ENCODE data around the gene NOC2L. TPM values are rescaled to one million over a fixed set of nuclear protein-coding genes. Genes with fewer than 3 reads are reported as not detected.

NOC2L gene
- total RNA-seq, 2 donors from 2014 or later: 83.5 to 97.3 TPM

GRCh38 chr1:903305-903704 lies 55.8 kb downstream of the NOC2L start:
- peaks cover 3% of the 10 kb centered on the region for H3K9me3 Mint-ChIP-seq
- peaks cover 4% of the 10 kb centered on the region for H3K4me1 Mint-ChIP-seq
- no peak overlapping the region for H3K4me3 ChIP-seq (ENCODE audit: low read length)
- H3K9ac ChIP-seq (ENCODE audit: extremely low read depth, low read length, poor library complexity, severe bottlenecking): no peak overlapping the region
- H3K4me1 ChIP-seq (ENCODE audit: control insufficient read depth, insufficient read depth, low read length): no peaks in the 10 kb centered on the region
- no peak overlapping the region for H3K27ac Mint-ChIP-seq
- no peak for TF ChIP-seq CTCF (conservative IDR thresholded peaks at IDR 0.05)
- H3K27me3 ChIP-seq (ENCODE audit: control insufficient read depth, insufficient read depth, low read length, poor library complexity, severe bottlenecking): peaks cover 33% of the 10 kb centered on the region
- peak overlapping the region; percentile 70 for H3K4me3 Mint-ChIP-seq
- no peaks in the 10 kb centered on the region for H3K36me3 ChIP-seq (ENCODE audit: control insufficient read depth, insufficient read depth, low read length)
- 91 to 94% methylated on average over 10 of the region's 10 CpGs for WGBS, 2 experiments (ENCODE audit: insufficient coverage in 1 of 2, insufficient read length in 1 of 2)
- H3K27ac ChIP-seq (ENCODE audit: low read depth, low read length): no peak overlapping the region
- peaks cover 72% of the 10 kb centered on the region for H3K27me3 Mint-ChIP-seq (ENCODE audit: insufficient read depth)
- H3K9me3 ChIP-seq (ENCODE audit: control insufficient read depth, low read length): no peaks in the 10 kb centered on the region
- peaks cover 5% of the 10 kb centered on the region for H3K36me3 Mint-ChIP-seq (ENCODE audit: low read depth)
- DNase-seq: peak; percentile 23

- Mint-ChIP-seq H3K27me3 (ENCODE audit: insufficient read depth) (peaks cover 72% of the 10 kb centered on the region), H3K4me1 (peaks cover 4% of the 10 kb centered on the region), H3K36me3 (ENCODE audit: low read depth) (peaks cover 5% of the 10 kb centered on the region), H3K4me3 (no peak overlapping the region), H3K27ac (no peak overlapping the region), H3K9me3 (peaks cover 2% of the 10 kb centered on the region)
- Histone ChIP-seq H3K36me3 (ENCODE audit: control insufficient read depth, insufficient read depth, low read length) (no peaks in the 10 kb centered on the region), H3K4me1 (ENCODE audit: control insufficient read depth, insufficient read depth, low read length) (no peaks in the 10 kb centered on the region), H3K4me3 (ENCODE audit: low read length) (no peak overlapping the region), H3K9me3 (ENCODE audit: control insufficient read depth, low read length) (no peaks in the 10 kb centered on the region), H3K27me3 (ENCODE audit: control insufficient read depth, insufficient read depth, low read length, poor library complexity, severe bottlenecking) (peaks cover 33% of the 10 kb centered on the region), H3K9ac (ENCODE audit: extremely low read depth, low read length, poor library complexity, severe bottlenecking) (no peak overlapping the region), H3K27ac (ENCODE audit: low read depth, low read length) (no peak overlapping the region)
- 95 to 97% methylated on average over 18 to 21 of the region's 21 CpGs for WGBS, 2 experiments (ENCODE audit: insufficient coverage in 1 of 2, insufficient read length in 1 of 2)
- no peak for TF ChIP-seq CTCF (conservative IDR thresholded peaks at IDR 0.05)
- peak; percentile 24 for DNase-seq
Observed at GRCh38 chr1:902802-903201, 56.3 kb downstream of the NOC2L start.

- no peak overlapping the region for H3K27ac Mint-ChIP-seq
- H3K4me3 ChIP-seq (ENCODE audit: low read length): no peak overlapping the region
- peaks cover 69% of the 10 kb centered on the region for H3K27me3 Mint-ChIP-seq (ENCODE audit: insufficient read depth)
- no peaks in the 10 kb centered on the region for H3K4me1 ChIP-seq (ENCODE audit: control insufficient read depth, insufficient read depth, low read length)
- WGBS, 2 experiments (ENCODE audit: insufficient coverage in 1 of 2, insufficient read length in 1 of 2): 90 to 94% methylated on average over 13 to 18 of the region's 18 CpGs
- H3K4me1 Mint-ChIP-seq: peaks cover 7% of the 10 kb centered on the region
- H3K4me3 Mint-ChIP-seq: no peak overlapping the region
- TF ChIP-seq CTCF (conservative IDR thresholded peaks at IDR 0.05): no peak
- peaks cover 2% of the 10 kb centered on the region for H3K9me3 Mint-ChIP-seq
- peak; percentile 27 for DNase-seq
- H3K27ac ChIP-seq (ENCODE audit: low read depth, low read length): no peak overlapping the region
- H3K9ac ChIP-seq (ENCODE audit: extremely low read depth, low read length, poor library complexity, severe bottlenecking): no peak overlapping the region
- H3K9me3 ChIP-seq (ENCODE audit: control insufficient read depth, low read length): no peaks in the 10 kb centered on the region
- peaks cover 28% of the 10 kb centered on the region for H3K27me3 ChIP-seq (ENCODE audit: control insufficient read depth, insufficient read depth, low read length, poor library complexity, severe bottlenecking)
- H3K36me3 Mint-ChIP-seq (ENCODE audit: low read depth): peaks cover 3% of the 10 kb centered on the region
- no peaks in the 10 kb centered on the region for H3K36me3 ChIP-seq (ENCODE audit: control insufficient read depth, insufficient read depth, low read length)
Observed at GRCh38 chr1:901108-901859, 57.8 kb downstream of the NOC2L start.
